Activated gamma-delta T cell treated with Interleukin-2 at 50 U/mL for 16 hours (primary cell): Measurements from ENCODE around the gene RIPPLY3.
"Not testable (repeated sequence)": the region's sequence is repeated elsewhere in the genome, so short reads cannot be mapped to it uniquely, and the experiment has no call there.

Experiments
- DNase-seq: peaks from one replicate; pipeline ENCODE4 v3.0.0-alpha.2; 2020

The RIPPLY3 gene

DNA sequence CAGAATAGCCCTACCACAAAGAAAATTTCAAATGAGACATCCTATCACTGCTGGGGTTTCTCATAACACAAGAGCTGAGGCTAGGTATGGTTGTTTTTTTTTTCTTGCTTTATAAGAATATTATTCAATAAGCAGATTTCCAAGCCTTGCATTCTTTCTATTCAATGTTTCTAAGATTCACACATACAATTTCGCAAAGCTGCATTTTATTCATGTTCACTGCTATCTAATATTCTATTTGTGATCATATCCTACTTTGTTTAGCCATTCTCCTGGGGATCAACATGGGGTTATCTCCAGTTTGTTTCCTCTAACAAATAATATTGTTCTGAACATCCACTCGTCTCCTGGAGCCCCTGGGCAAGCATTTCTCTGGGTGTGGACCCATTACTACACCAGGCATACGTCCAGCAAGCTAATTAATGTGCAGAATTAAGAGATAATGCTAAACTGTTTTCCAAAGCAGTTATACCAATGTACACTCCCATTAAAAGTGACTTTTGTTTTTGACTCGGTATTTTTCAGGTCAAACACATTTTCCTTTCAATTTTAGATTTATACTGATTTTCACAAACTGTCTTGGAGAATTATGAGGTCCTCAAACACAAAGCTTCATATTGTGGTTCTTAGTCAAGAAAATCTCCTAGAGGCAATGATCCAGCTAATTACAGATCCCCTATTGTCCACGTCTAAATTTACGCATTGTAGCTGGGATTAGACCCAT is 24.4 kb upstream of the RIPPLY3 start:
- no peak for DNase-seq

- no peak for DNase-seq
Observed at GRCh38 chr21:36985751-36986594, 20.5 kb upstream of the RIPPLY3 start.

- DNase-seq = no peak
Observed at GRCh38 chr21:36987845-36988244, 18.7 kb upstream of the RIPPLY3 start.

GRCh38 chr21:36988536-36988935 is 18.0 kb upstream of the RIPPLY3 start:
- DNase-seq = no peak

- not testable (repeated sequence) for DNase-seq
Observed at GRCh38 chr21:36989199-36989698, 17.3 kb upstream of the RIPPLY3 start.

DNA sequence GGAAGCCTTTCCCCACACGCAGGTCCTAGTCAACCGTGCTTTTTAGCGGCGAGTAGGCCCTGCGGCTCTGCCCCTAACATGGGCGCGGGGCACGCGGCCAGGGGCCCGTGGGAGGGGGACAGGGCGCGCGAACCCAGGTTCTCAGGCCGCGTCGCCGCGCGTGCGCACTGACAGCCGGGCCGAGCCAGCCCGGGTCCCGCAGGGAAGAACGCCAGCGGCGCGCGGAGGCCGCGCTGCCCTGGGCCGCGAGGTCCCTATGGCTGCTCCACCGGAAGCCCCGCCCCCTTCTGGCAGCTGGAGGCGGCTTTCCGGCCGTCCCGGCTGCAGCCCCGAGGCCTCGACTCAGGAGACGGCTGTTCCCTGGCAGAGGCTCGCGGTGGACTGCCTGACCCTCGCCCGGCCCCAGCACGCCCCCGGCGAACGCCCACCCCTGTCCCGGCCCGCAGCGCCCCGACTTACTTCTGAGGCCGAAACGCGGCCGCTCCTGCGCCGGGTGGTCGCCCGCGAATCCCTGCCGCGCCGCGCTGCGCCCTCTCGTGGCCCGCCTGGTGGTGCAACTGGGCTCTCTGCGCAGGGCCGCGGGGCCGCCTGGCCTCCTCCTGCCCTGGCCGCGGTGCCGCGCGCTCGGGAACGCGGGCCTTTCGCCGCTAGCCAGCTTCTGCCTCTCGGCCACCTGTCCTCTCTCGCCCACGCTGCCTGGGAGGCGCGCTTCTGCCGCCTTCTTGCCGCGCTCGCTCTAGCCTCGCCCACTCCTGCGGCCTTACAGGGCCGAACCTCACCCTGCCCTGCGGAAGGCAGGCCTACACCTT is 16.6 kb upstream of the RIPPLY3 start:
- peak; percentile 85 for DNase-seq

DNA sequence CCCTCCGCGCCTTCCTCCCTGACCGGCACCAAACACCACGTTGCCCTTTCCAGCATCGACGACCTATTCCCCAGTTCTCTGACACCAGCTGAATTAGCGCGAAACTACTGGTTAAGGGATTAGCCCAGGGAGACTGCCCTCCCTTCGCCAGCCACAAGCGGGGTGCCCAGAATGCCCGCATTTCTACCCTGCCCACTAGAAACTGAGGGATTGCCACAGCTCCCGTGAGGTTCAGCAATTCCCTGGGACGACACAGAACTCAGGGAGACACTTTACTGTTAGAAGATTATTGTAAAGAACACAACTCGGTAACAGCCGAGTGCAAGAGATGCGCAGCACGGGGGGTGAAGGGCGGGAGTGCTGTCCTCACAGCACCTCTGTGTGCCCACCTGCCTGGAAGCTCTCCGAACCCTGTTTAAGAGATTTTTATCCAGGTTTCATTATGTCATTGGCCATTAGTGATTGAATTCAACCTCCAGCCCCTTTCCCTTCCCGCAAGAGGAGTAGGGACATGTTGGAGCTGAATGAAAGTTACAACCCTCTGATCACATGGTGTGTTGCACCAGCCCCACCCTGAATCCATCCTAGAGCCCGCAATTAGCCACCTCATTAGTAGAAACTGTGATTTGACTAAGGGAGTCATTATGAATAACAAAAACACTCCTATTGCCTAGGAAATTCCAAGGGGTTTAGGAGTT is 15.8 kb upstream of the RIPPLY3 start:
- DNase-seq = no peak

DNA sequence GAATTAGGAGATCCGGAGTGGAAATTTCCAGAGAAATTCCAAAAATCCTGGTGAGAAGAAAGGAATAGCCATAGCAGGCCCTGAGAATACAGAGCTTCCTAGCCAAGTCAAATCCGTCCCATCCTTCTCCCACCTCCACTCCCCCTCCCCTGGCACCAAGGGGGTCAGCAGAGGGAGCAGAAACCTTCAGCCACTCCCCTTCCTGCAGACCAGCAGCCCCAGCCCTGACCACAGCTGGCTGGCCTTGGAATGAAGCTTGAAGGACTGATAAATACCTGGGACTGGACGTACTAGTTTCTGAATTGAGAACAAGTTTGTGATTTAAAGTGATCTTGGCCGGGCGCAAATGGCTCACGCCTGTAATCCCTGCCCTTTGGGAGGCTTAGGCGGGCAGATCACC is 13.8 kb upstream of the RIPPLY3 start:
- DNase-seq = no peak

GRCh38 chr21:36994501-36995158 is 11.9 kb upstream of the RIPPLY3 start:
- DNase-seq = no peak

DNA sequence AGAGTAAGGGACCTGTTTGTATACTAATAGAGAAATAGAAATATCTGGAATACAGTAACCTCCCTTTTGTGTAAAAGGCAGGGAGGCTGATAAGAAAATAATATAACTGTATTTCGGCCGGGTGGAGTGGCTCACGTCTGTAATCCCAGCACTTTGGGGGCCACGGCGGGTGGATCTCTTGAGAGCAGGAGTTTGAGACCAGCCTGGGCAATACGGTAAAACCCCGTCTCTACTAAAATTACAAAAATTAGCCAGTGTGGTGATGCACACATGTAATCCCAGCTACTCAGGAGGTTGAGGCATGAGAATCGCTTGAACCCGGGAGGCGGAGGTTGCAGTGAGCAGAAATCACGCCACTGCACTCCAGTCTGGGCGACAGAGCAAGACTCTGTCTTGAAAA is 11.2 kb upstream of the RIPPLY3 start:
- not testable (repeated sequence) for DNase-seq

DNA sequence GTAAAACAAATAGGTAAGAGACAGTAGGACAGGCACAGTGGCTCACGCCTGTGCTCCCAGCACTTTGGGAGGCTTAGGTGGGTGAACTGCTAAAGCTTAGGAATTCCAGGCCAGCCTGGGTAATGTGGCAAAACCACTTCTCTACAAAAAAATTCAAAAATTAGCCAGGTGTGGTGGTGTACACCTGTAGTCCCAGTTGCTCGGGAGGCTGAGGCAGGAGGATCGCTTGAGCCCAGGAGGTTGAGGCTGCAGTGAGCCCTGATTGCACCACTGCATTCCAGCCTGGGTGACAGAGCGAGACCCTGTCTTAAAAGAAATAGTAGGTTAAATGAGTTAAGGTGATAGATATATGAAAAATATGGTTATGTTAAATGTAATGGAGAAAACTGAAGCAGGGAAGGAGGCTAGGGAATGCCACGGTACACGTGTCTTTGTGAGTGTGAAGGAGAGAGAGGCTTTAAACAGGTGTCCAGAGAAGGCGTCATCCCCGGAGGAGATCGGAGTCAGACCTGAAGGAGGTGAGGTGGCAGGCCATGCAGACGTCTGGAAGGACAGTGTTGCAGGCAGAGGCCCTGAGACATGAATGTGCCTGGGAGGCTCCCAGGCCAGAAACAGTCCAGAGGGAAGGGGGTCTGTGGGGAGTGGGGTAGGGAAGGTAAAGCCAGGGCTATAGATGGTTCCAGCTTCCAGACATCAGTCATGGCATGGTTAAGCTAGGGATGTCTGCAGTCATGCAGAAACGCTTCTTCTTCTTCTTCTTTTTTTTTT is 7.2 kb upstream of the RIPPLY3 start:
- DNase-seq = no peak

GRCh38 chr21:37000381-37000780 is 6.1 kb upstream of the RIPPLY3 start:
- no peak for DNase-seq

DNA sequence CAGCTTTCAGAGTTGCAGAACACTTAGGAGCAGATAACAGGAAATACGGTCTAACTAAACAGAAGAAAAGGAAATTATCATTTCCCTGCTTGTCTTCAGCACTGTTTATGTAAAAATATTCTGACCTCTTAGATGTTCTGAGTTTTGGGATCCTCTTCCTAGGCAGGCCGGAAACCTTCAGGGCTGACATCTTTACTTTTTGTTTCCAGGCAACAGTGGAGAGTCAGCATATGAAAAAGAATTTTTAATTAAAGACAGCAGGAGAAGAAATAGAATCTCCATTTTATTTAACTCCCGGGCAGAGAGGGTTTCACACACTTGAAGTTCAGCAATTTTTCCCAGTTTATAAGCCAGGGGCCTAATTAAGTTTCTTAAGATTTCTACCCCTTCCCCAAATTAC is 5.1 kb upstream of the RIPPLY3 start:
- DNase-seq = no peak

DNA sequence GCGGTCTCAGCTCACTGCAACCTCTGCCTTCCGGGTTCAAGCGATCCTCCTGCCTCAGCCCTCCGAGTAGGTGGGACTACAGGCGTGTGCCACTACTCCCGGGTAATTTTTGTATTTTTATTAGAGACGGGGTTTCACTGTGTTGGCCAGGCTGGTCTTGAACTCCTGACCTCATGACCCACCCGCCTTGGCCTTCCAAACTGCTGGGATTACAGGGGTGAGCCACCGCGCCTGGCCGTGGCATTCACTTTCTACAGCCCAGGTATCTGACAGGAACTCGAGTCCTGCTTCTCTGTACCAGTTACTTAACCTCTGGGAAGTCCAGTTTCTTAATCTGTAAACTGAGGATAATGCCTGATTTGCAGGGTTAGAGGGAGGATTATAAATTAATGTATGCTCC is 3.7 kb upstream of the RIPPLY3 start:
- not testable (repeated sequence) for DNase-seq

DNA sequence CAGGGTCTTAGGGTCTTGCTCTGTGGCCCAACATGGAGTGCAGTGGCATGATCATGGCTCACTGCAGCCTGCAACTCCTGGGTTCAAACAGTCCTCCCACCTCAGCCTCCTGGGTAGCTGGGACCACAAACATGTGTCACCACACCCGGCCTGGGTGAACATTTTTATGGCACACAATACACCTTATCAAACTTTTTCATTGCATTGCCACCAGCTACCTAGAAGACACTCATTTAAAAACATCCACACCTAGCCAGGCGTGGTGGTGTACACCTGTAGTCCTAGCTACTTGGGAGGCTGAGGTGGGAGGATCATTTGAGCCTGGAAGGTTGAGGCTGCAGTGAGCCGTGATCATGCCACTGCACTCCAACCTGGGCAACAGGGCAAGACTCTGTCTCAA is 2.6 kb upstream of the RIPPLY3 start:
- DNase-seq = not testable (repeated sequence)

DNA sequence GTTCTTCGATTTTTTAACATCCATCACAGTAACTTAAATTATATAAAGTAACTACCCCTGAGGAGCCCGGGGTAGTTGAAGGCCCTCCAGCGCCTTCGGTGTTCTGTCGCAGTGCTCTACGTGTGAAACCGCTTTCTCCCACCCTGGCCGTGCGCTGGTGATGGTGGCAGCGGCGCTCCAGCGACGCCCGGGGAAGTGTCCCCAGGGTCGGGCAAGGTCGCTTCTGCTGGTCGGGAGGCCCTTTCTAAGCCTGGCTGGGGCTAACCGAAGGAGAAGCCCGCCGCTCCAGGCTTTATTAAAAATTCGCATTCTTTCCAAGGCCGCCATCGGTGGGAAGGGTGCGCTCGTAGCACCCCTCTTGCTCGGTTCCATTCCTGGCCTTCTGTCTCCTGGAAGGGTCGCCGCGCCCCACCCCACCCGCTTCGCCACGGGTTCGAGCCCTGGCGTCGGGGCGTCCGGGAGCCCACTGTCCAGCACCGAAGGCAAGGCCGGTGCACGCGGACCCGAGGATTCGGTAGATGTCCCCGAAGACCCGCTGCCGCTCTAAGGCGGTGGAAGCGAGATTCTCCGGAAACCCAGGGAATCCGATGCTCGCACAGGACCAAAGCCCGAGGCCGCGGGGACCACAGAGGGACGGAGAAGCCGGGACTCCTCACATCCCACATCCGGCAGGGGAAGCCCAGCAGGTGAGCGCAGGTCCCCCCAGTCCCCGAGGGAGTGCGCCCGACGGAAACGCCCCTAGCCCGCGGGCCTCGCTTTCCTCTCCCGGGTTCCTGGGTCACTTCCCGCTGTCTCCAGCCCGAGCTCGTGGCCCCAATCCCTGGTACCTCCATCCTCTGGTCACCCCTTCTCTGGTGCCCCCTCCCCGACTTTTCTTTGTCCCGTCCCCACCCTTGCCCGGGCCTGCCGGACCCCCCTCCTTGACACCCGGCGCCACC is 685 bp upstream of the RIPPLY3 start:
- no peak for DNase-seq

DNA sequence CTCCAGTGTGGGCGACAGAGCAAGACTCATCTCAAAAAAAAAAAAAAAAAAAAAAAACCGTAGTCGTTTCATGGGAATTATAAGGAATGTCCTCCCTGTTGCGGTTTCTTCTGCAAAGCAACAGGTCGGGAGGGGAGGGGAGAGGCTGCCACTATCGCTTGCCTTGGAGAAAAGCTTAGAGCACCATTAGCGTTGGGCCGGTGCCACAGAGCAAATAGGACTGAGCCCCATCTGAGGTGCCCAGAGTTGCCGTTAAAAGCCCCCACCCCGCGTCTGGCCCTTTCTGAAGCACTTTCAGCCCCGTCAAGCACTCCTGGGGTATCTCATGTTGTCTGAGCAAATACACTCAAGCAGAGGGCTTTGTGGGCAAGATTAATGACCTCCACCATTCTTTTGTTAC is 2.2 kb downstream of the RIPPLY3 start:
- DNase-seq = no peak

- peak; percentile 76 for DNase-seq
Observed at GRCh38 chr21:37009740-37010341, 3.3 kb downstream of the RIPPLY3 start.

- no peak for DNase-seq
Observed at GRCh38 chr21:37017951-37018679, 11.6 kb downstream of the RIPPLY3 start.
